ENCODE data around the gene SMG1. TPM values are rescaled to one million over a fixed set of nuclear protein-coding genes. Genes with fewer than 3 reads are reported as not detected.
"Not testable (repeated sequence)": the region's sequence is repeated elsewhere in the genome, so short reads cannot be mapped to it uniquely, and the experiment has no call there.

The SMG1 gene
- total RNA-seq, 1 experiment from 2014 or later, result 18.3 TPM

DNA sequence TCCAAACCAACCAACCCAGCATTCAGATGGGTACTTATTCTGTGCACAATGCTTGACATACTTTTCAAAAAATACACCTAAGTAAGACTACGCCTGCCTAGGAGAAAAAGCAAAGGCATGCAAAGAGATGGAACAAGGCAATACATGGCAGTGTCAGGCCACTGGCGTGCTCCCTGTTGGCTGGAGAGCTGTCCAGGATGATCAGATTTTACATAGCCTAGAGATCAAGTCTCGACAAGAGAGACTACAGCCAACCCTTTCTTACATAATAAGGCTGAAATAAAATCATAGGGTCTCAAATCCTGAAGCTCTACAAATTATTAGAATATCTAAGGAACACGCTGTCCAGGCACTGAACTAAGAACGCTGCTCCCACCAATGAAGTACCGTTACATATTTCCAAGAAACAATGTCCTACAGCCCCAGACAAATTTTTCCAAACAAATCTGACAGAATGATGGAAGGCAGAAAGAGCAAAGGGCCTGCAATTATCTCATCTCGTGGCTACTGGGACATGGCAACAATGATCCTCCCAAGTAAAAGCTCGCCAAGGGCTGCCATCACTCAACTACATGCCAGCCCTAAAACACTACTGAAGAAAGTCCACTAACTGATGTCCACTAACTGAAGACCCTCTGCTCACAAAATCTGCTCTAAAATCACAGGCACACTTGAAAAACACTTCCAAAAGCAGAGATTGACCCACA, 141.1 kb downstream of the SMG1 start:
- Histone ChIP-seq H3K4me3 (ENCODE audit: insufficient read depth, low read depth, low read length) (no peak overlapping the region), H3K27me3 (ENCODE audit: control insufficient read depth, insufficient read depth, low read length) (no peaks in the 10 kb centered on the region), H3K36me3 (replicated peaks; ENCODE audit: control insufficient read depth, insufficient read depth, low read length) (peaks cover 51% of the 10 kb centered on the region)
- DNase-seq, result no peak

DNA sequence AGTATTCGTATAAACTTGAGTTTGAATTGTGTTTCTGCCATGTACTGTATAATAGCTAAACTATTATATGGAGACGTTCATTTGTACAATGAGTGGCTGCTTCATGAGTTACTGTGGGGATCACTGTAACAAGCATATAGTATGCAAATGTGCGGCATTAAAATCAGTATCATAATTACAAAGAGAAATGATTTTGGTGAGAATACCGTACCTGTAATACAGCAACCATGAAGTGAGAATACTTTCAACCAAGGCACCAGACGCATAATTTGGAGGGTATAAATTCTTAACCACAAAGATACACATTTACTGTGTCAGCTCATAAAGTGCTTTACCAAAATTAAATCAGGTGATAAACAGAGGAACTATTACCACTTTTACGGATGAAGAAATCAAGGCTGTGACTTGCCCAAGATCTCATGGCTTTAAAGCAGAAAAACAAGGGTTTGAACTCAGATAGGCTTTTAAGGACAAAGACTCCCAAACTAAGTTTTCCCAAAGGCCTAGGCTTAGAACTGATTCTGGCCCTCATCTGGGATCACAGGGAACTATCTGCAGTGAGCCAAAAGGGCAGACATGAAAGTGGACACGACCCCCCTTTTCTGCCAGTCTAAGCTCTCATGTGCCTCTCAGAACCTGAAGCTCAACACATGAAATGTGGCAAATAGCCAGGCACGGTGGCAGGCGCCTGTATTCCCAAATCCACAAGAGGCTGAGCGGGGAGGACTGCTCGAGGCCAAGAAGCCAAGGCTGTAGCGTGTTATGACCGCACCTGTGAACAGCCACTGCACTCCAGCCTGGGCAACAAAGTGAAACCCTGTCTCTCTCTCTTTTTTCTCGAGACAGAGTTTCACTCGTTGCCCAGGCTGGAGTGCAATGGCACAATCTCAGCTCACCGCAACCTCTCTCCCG, 142.5 kb downstream of the SMG1 start:
- Histone ChIP-seq H3K36me3 (replicated peaks; ENCODE audit: control insufficient read depth, insufficient read depth, low read length) (peaks cover 44% of the 10 kb centered on the region), H3K4me3 (ENCODE audit: insufficient read depth, low read depth, low read length) (no peak overlapping the region), H3K27me3 (ENCODE audit: control insufficient read depth, insufficient read depth, low read length) (no peaks in the 10 kb centered on the region)
- no peak for DNase-seq

DNA sequence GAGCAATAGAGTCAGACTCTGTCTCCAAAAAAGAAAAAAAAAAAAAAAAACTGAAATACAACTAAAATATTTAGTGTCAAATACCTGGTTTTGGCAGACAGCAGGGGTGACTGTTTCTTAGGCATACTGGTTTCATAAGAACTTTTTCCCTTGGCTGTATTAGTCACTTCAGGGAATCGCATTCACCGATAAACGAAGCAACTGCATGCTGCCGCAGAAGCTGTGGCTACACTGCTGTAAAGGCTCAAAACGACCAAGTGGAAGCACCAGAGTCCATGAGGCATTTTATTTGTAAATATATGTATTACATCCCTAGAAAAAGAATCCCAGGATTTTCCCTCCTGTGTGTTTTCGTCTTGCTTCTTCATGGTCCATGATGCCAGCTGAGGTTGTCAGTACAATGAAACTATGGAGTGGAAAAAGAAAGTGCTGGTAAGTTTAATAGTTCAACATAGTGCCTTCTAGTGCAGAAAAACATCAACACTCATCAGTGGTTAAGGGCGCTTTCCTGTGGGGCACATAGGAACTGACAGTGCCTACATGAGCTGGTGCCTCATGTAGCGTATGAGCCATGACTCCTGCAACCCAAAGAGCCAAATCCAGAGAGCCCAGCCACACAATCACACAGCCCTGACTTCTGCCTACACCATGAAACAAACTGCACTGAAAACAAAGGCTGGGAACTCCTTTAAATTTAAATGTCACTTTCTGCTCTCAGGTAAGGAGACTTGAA, 143.3 kb downstream of the SMG1 start:
- Histone ChIP-seq H3K36me3 (replicated peaks; ENCODE audit: control insufficient read depth, insufficient read depth, low read length) (peaks cover 36% of the 10 kb centered on the region), H3K27me3 (ENCODE audit: control insufficient read depth, insufficient read depth, low read length) (no peaks in the 10 kb centered on the region), H3K4me3 (ENCODE audit: insufficient read depth, low read depth, low read length) (no peak overlapping the region)
- DNase-seq, result no peak

DNA sequence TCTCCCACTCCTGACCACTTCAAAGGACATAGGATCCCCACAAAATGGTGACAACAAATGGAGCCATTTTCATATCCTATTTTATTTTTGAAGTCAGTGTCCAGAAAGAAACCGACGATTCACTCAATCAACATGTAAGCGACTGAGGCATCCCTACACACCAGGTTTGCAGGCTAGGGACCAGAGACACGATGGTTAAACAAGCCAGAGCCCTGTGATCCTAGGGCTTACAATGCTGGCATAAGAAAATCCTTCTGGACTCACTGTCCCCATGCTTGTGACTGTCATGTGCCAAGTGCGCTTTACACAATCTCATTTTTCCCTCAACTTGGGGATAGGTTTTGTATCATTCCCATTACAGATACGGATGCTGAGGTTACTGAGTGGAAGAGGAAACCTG, 145.0 kb downstream of the SMG1 start:
- H3K27me3 ChIP-seq (ENCODE audit: control insufficient read depth, insufficient read depth, low read length); H3K4me3 ChIP-seq (ENCODE audit: insufficient read depth, low read depth, low read length); DNase-seq: not testable (repeated sequence)
- H3K36me3 ChIP-seq (replicated peaks; ENCODE audit: control insufficient read depth, insufficient read depth, low read length), result peaks cover 29% of the 10 kb centered on the region

DNA sequence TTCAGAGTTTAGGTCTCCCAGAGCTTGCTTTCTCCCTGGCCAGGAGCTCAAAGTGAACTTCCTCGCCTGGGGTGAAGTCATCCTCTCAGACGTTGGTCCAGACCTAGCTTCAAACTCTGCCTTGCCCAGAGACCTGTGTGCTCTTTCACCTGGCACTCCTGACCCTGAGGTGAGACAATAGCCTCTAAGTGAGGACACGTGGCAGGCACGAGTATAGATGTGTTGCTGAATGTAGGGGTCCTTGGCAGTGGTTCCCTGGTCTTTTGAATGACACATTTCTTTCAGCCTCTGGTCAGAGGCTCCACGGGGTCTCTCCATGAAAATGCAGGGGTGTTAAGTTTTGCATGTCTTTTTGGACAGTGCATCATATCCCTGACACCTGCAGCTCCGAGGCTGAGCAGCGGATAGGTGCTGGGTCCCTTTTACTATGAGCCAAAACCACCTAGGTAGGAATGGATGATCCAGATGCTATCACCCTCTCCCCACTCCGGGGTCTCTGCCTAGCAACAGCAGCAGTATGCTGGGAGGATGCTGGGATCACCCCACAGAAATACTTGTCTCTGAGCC, 145.7 kb downstream of the SMG1 start:
- not testable (repeated sequence) for H3K4me3 ChIP-seq (ENCODE audit: insufficient read depth, low read depth, low read length); DNase-seq
- H3K36me3 ChIP-seq (replicated peaks; ENCODE audit: control insufficient read depth, insufficient read depth, low read length), result peaks cover 25% of the 10 kb centered on the region

DNA sequence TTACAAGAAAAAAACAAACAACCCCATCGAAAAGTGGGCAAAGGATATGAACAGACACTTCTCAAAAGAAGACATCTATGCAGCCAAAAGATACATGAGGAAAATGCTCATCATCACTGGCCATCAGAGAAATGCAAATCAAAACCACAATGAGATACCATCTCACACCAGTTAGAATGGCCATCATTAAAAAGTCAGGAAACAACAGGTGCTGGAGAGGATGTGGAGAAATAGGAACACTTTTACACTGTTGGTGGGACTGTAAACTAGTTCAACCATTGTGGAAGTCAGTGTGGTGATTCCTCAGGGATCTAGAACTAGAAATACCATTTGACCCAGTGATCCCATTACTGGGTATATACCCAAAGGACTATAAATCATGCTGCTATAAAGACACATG, 148.5 kb downstream of the SMG1 start:
- H3K27me3 ChIP-seq (ENCODE audit: control insufficient read depth, insufficient read depth, low read length); H3K4me3 ChIP-seq (ENCODE audit: insufficient read depth, low read depth, low read length); DNase-seq; H3K36me3 ChIP-seq (replicated peaks; ENCODE audit: control insufficient read depth, insufficient read depth, low read length): not testable (repeated sequence)

More for the DNA sequence above, 145.7 kb downstream of the SMG1 start:
- not testable (repeated sequence) for H3K27me3 ChIP-seq (ENCODE audit: control insufficient read depth, insufficient read depth, low read length)

DNA sequence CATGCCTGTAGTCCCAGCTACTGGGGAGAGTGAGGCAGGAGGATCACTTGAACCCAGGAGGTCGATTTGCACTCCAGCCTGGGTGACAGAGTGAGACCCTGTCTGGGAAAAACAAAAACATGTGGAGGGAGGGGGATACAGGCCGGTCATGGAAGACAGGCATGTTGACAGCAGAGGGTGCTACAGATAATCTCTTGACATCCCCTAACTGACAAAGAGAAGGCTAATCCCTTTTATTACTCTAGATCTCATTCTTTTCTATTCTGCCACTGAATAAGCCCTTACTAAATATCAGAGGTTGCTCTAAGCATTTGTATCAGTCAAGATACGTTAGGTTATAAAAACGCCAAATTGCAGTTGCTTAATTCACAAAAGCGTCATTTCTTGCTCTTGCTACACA, 149.9 kb downstream of the SMG1 start:
- not testable (repeated sequence) for H3K27me3 ChIP-seq (ENCODE audit: control insufficient read depth, insufficient read depth, low read length); H3K36me3 ChIP-seq (replicated peaks; ENCODE audit: control insufficient read depth, insufficient read depth, low read length); DNase-seq; H3K4me3 ChIP-seq (ENCODE audit: insufficient read depth, low read depth, low read length)

DNA sequence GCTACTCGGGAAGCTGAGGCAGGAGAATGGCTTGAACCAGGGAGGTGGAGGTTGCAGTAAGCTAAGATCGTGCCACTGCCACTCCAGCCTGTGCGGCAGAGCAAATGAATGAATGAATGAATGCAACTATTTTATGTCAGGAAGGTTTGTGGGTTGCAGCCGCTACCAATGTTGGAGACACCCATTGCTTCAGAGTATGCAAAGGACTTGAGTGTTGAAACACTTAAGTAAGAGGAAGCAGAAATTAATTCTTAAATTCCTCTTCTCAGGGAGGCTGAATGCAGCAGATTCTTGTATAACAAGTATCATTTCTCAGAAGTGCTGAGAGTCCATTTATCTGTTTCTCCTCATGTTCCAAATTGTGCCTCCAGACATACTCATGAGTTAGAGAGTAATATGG, 151.6 kb downstream of the SMG1 start:
- not testable (repeated sequence) for H3K27me3 ChIP-seq (ENCODE audit: control insufficient read depth, insufficient read depth, low read length); H3K4me3 ChIP-seq (ENCODE audit: insufficient read depth, low read depth, low read length); DNase-seq; H3K36me3 ChIP-seq (replicated peaks; ENCODE audit: control insufficient read depth, insufficient read depth, low read length)

DNA sequence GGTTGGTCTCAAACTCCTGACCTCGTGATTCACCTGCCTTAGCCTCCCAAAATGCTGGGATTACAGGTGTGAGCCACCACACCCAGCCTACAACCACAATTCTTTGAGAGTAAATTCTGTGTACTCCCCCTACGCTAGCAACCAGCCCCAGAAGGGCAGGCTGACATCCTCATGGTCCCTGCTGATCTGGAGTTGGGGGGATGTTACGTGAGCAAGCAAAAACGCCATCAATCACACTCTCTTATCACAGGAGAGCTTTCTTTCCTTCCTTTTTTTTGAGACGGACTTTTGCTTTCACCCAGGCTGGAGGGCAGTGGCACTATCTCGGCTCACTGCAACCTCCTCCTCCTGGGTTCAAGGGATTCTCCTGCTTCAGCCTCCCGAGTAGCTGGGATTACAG, 154.0 kb downstream of the SMG1 start:
- H3K36me3 ChIP-seq (replicated peaks; ENCODE audit: control insufficient read depth, insufficient read depth, low read length); H3K27me3 ChIP-seq (ENCODE audit: control insufficient read depth, insufficient read depth, low read length); H3K4me3 ChIP-seq (ENCODE audit: insufficient read depth, low read depth, low read length); DNase-seq: not testable (repeated sequence)

DNA sequence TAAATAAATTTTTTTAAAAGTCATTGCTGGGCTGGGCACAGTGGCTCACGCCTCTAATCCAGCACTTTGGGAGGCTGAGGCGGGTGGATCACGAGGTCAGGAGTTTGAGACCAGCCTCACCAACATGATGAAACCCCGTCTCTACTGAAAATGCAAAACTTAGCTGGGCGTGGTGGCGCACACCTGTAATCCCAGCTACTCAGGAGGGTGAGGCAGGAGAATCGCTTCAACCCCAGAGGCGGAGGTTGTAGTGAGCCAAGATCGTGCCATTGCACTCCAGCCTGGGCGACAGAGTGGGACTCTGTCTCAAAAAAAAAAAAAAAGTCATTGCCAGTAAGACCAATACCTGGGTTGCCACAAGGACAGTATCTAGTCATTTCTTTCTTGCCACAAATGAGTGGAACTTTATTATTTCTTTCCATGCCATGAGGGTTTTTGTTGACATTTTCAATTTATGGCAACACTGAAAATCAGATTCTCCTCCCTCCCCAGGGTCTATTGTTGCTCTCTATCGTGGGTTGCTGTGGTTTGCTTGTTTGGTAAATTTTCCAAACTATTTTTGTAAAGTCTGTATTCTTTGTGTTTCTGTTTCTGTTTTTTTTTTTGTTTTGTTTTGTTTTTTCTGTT, 155.8 kb downstream of the SMG1 start:
- not testable (repeated sequence) for H3K36me3 ChIP-seq (replicated peaks; ENCODE audit: control insufficient read depth, insufficient read depth, low read length); DNase-seq; H3K27me3 ChIP-seq (ENCODE audit: control insufficient read depth, insufficient read depth, low read length); H3K4me3 ChIP-seq (ENCODE audit: insufficient read depth, low read depth, low read length)

DNA sequence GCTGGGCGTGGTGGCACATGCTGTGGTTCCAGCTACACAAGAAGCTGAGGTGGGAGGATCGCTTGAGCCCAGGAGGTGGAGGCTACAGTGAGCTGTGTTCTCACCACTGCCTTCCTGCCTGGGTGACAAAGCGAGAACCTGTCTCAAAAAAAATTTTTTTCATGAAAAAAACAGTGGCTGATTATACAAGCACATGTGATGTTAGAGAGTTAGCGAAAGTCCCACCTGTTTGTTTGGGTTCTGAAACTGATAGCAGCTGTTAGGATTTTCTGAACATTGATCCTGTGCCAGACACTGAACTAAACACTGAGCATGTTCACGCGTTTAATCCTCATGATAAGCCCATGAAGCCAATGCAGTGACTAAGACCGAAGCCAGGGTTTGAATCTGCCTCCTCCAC, 159.0 kb downstream of the SMG1 start:
- not testable (repeated sequence) for H3K36me3 ChIP-seq (replicated peaks; ENCODE audit: control insufficient read depth, insufficient read depth, low read length); H3K4me3 ChIP-seq (ENCODE audit: insufficient read depth, low read depth, low read length); H3K27me3 ChIP-seq (ENCODE audit: control insufficient read depth, insufficient read depth, low read length); DNase-seq

DNA sequence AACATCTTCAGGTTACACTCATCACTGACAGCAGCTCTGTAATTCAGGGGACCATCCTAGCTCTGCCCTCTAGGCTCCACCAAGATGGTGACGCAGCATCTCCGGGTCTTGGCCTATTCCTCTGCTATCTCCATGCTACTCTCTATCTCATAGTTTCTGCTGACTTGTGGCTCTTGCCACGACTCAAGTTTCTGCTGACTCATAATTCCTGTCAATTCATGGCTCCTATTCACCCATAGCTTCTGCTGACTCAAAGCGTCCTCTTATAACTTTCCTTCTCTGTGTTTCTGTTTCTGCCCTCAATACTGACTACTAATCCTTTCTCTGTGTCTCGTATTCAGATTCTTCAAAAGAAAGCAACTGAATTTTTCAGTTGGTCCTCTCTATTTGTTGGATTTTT, 163.5 kb downstream of the SMG1 start:
- H3K36me3 ChIP-seq (replicated peaks; ENCODE audit: control insufficient read depth, insufficient read depth, low read length); DNase-seq; H3K27me3 ChIP-seq (ENCODE audit: control insufficient read depth, insufficient read depth, low read length); H3K4me3 ChIP-seq (ENCODE audit: insufficient read depth, low read depth, low read length): not testable (repeated sequence)

DNA sequence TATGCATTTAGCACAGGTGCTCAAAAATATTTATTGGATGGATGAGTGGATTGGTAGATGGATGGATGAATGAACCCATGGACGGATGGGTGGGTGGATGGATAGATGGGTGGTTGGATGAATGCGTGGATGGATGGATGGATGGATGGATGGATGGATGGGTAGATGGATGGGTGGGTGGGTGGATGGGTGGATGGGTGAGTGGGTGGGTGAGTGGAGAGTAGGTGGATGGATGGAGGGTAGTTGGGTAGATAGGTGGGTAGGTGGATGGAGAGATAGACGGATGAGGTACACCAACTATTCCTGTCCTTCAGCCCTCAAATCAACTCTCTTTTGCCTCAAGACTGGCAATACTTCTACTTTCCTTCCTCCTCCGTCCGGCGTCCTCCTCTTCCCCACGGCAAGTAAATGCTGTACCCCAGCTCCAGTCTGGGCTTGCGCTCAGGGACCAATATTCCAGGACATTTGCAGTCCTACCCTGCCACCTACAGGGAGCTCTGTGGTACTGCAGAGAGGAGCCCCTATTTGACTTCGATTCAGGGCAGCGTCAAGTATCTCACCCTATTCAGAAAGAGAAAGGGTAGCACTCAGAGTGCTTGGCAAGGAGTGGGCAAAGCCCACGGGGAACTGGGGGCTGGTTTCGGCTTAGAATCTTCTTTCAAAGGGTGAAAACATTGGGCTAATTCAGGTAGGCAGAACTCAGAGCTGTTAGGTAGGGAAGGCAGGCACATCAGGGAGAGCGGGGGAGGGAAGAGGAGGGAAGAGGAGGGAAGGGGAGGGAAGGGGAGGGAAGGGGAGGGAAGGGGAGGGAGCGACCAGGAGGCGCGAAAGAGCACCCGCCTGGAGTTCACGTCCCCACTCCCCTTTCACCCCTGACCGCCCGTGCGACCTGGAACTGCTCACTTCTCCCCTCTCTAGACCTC, 166.3 kb downstream of the SMG1 start:
- peak overlapping the region; percentile 28 for H3K4me3 ChIP-seq (ENCODE audit: insufficient read depth, low read depth, low read length)
- DNase-seq, result peak; percentile 8
- not testable (repeated sequence) for H3K27me3 ChIP-seq (ENCODE audit: control insufficient read depth, insufficient read depth, low read length); H3K36me3 ChIP-seq (replicated peaks; ENCODE audit: control insufficient read depth, insufficient read depth, low read length)
